HEK293 (cell line): Measurements from ENCODE around the gene LAD1.

Source experiments
- CTCF ChIA-PET: fragments of 350-600 bp; formaldehyde crosslinking; extraction: SDS; loops from one replicate; lab custom pipeline; 2021; ENCODE audit warnings: antibody characterized with exemption; lab: Yijun Ruan, JAX
- POLR2A ChIA-PET: fragments of 300-600 bp; formaldehyde crosslinking; extraction: SDS; loops from one replicate; lab custom pipeline; 2020; ENCODE audit warnings: antibody characterized with exemption, inconsistent platforms; lab: Yijun Ruan, JAX
- H3K27ac ChIP-seq: fragments of 200-500 bp; sonication (Bioruptor generic); 2 replicates; pipeline ENCODE4 v1.5.1; 2014; ENCODE audit warnings: low read depth, low read length, control low read depth, inconsistent platforms; ENCODE audit errors: extremely low read depth
- H3K36me3 ChIP-seq, 2 experiments: fragments of 200-500 bp in 1 of 2; sonication (Bioruptor generic) in 1 of 2; 1 replicate in 1 of 2; 2 replicates in 1 of 2; pipeline ENCODE4 v1.5.1; 2014 to 2017; ENCODE audit warnings: inconsistent platforms in 2 of 2, low read length in 2 of 2; ENCODE audit not compliant: control insufficient read depth in 2 of 2, insufficient read depth in 1 of 2
- H3K4me1 ChIP-seq: fragments of 200-500 bp; sonication (Bioruptor generic); 2 replicates; pipeline ENCODE4 v1.5.1; 2014; ENCODE audit warnings: mild to moderate bottlenecking, low read length, inconsistent platforms; ENCODE audit not compliant: control insufficient read depth, insufficient read depth
- H3K4me3 ChIP-seq: 2 replicates; pipeline ENCODE4 v1.5.1; 2011; ENCODE audit warnings: low read depth, mild to moderate bottlenecking, control low read depth, low read length, moderate library complexity
- H3K9me3 ChIP-seq: fragments of 200-500 bp; sonication (Bioruptor generic); 2 replicates; pipeline ENCODE4 v1.5.1; 2014; ENCODE audit warnings: low read depth, low read length, inconsistent platforms; ENCODE audit not compliant: control insufficient read depth, insufficient read depth
- HOXD13 ChIP-seq: sonication (generic); formaldehyde crosslinking; IDR thresholded peaks from 2 replicates; pipeline ENCODE4 v1.8.0; 2022; ENCODE audit warnings: missing genetic modification reagents, borderline replicate concordance
- KLF16 ChIP-seq: fragments of 450-650 bp; formaldehyde crosslinking; IDR thresholded peaks from 2 replicates; pipeline ENCODE4 v1.5.1; 2017; ENCODE audit warnings: missing biosample characterization, missing genetic modification characterization
- OVOL3 ChIP-seq: fragments of 450-650 bp; formaldehyde crosslinking; IDR thresholded peaks from 2 replicates; pipeline ENCODE4 v1.5.1; 2016; ENCODE audit warnings: missing biosample characterization, missing genetic modification characterization
- SCRT2 ChIP-seq: fragments of 450-650 bp; formaldehyde crosslinking; IDR thresholded peaks from 2 replicates; pipeline ENCODE4 v1.5.1; 2016; ENCODE audit warnings: missing biosample characterization, missing genetic modification characterization
- ZBTB17 ChIP-seq: fragments of 450-650 bp; formaldehyde crosslinking; IDR thresholded peaks from 2 replicates; pipeline ENCODE4 v1.5.1; 2016; ENCODE audit warnings: missing biosample characterization, missing genetic modification characterization
- ZBTB8A ChIP-seq: fragments of 450-650 bp; formaldehyde crosslinking; IDR thresholded peaks from 2 replicates; pipeline ENCODE4 v1.5.1; 2016; ENCODE audit warnings: missing biosample characterization, missing genetic modification characterization
- ZFP41 ChIP-seq: fragments of 450-650 bp; formaldehyde crosslinking; IDR thresholded peaks from 2 replicates; pipeline ENCODE4 v1.5.1; 2016; ENCODE audit warnings: missing biosample characterization, missing genetic modification characterization, borderline replicate concordance
- ZNF10 ChIP-seq: fragments of 450-650 bp; formaldehyde crosslinking; IDR thresholded peaks from 2 replicates; pipeline ENCODE4 v1.5.1; 2017; ENCODE audit warnings: missing biosample characterization, missing genetic modification characterization
- ZNF114 ChIP-seq: fragments of 450-650 bp; formaldehyde crosslinking; IDR thresholded peaks from 2 replicates; pipeline ENCODE4 v1.5.0; 2017; ENCODE audit warnings: missing biosample characterization, missing genetic modification characterization
- ZNF211 ChIP-seq: fragments of 450-650 bp; formaldehyde crosslinking; IDR thresholded peaks from 2 replicates; pipeline ENCODE4 v1.5.1; 2016; ENCODE audit warnings: low read depth, missing biosample characterization, missing genetic modification characterization
- ZNF341 ChIP-seq: fragments of 450-650 bp; formaldehyde crosslinking; IDR thresholded peaks from 2 replicates; pipeline ENCODE4; 2016; ENCODE audit warnings: low read depth, missing biosample characterization, missing genetic modification characterization
- ZNF394 ChIP-seq: fragments of 450-650 bp; formaldehyde crosslinking; IDR thresholded peaks from 2 replicates; pipeline ENCODE4 v1.5.1; 2016; ENCODE audit warnings: missing biosample characterization, missing genetic modification characterization, mild to moderate bottlenecking, moderate library complexity, borderline replicate concordance
- ZNF416 ChIP-seq: fragments of 450-650 bp; formaldehyde crosslinking; IDR thresholded peaks from 2 replicates; pipeline ENCODE4 v1.5.1; 2016; ENCODE audit warnings: missing biosample characterization, missing genetic modification characterization
- ZNF426 ChIP-seq: fragments of 450-650 bp; formaldehyde crosslinking; IDR thresholded peaks from 2 replicates; pipeline ENCODE4 v1.5.1; 2017; ENCODE audit warnings: missing biosample characterization, missing genetic modification characterization, mild to moderate bottlenecking, inconsistent platforms, moderate library complexity
- ZNF76 ChIP-seq: fragments of 450-650 bp; formaldehyde crosslinking; IDR thresholded peaks from 2 replicates; pipeline ENCODE4; 2016; ENCODE audit warnings: low read depth, missing biosample characterization, missing genetic modification characterization, borderline replicate concordance
- ZNF785 ChIP-seq: fragments of 450-650 bp; formaldehyde crosslinking; IDR thresholded peaks from 2 replicates; pipeline ENCODE4 v1.5.1; 2016; ENCODE audit warnings: missing biosample characterization, missing genetic modification characterization
- TF ChIP-seq, protein P1 (sequence below): fragments of 450-650 bp; formaldehyde crosslinking; IDR thresholded peaks from 2 replicates; pipeline ENCODE4 v1.5.1; 2016; ENCODE audit warnings: missing biosample characterization, missing genetic modification characterization
- TF ChIP-seq, protein P2 (sequence below): fragments of 450-650 bp; formaldehyde crosslinking; IDR thresholded peaks from 2 replicates; pipeline ENCODE4 v1.5.1; 2016; ENCODE audit warnings: missing biosample characterization, missing genetic modification characterization
- TF ChIP-seq, protein P3 (sequence below): fragments of 450-650 bp; formaldehyde crosslinking; conservative IDR thresholded peaks from 2 replicates; pipeline ENCODE4 v1.5.1; 2016; ENCODE audit warnings: low read depth, missing biosample characterization, missing genetic modification characterization
- TF ChIP-seq, protein P4 (sequence below): fragments of 450-650 bp; formaldehyde crosslinking; IDR thresholded peaks from 2 replicates; pipeline ENCODE4 v1.5.1; 2016; ENCODE audit warnings: missing biosample characterization, missing genetic modification characterization
- TF ChIP-seq, protein P5 (sequence below): fragments of 450-650 bp; formaldehyde crosslinking; IDR thresholded peaks from 2 replicates; pipeline ENCODE4; 2016; ENCODE audit warnings: missing biosample characterization, missing genetic modification characterization

Gene LAD1

DNA sequence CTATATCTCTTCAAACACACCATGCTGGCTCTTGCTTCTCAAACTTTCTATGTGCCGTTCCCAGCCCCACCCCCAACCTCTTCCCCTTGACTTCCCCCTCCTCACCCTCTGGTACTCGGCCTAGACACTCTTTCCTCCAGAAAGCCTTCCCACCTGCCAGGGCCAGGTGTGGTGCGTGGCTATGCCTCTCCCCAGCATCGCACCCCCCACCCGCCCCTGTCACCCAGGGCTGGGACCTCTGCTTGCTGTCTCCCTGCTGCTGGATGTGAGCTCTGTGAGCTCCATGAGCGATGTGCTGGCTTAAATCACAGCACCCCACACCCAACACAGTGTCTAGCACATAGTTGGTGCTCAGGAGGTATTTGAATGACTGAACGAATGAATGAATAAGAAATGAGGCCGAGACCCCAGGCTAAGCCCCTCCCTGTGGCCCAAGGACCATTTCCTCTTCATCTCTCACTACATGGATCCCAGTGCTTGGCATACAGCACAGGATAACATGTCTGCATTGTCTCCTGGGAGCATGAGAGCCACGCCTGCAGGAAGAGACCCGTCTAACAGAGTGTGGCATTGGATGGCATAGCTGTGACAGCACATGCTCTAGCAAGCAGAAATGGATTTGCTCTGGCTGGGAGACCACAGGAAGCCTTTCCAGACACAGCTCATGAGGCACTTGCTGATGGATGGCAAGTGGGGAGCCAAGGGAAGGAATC, 41.3 kb downstream of the LAD1 start:
- no peak overlapping the region for H3K4me3 ChIP-seq
- POLR2A ChIA-PET = no interaction called here
- TF ChIP-seq, protein P1, sequence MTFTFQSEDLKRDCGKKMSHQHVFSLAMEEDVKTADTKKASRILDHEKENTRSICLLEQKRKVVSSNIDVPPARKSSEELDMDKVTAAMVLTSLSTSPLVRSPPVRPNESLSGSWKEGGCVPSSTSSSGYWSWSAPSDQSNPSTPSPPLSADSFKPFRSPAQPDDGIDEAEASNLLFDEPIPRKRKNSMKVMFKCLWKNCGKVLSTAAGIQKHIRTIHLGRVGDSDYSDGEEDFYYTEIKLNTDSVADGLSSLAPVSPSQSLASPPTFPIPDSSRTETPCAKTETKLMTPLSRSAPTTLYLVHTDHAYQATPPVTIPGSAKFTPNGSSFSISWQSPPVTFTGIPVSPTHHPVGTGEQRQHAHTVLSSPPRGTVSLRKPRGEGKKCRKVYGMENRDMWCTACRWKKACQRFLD (tag by site-specific recombination) = no peak
- TF ChIP-seq ZBTB17 (0 out of 2 replicates have a peak, but pooled peaks have one; percentile 38), ZNF10 (no peak)
- no peaks in the 10 kb centered on the region for H3K36me3 ChIP-seq
- no peak overlapping the region for H3K27ac ChIP-seq
- CTCF ChIA-PET = interaction anchor here (1.9 to 8.3 kb wide), 3 partner anchors 8 to 105 kb away, joined by 7 to 145 read pairs (median 8); no protein-coding TSS in a partner anchor
- H3K9me3 ChIP-seq = no peaks in the 10 kb centered on the region
- H3K4me1 ChIP-seq = no peaks in the 10 kb centered on the region

DNA sequence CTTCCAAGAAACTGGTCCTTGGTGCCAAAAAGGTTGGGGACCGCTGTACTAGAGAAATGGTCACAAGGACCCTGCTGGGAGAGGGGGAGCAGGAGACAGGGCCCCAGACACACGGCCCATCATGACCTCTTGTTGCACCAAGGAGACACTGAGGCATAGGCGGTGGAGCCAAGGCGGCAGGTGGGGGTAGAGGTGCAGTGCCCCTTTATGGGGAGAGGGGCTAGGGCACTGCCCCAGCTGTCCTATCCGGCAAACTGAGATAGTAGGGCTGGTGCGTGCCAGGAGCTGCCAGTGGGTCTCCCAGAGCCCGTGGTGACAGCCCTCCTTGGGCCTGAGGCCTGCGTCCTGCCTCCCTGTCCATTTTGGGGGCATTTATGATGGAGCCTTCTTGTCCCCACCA, 41.9 kb downstream of the LAD1 start:
- TF ChIP-seq ZFP41 (tag by site-specific recombination) (no peak), ZNF114 (tag by site-specific recombination) (no peak), ZBTB17 (no peak), HOXD13 (no peak), OVOL3 (tag by site-specific recombination) (no peak), ZNF416 (tag by site-specific recombination) (no peak), ZNF394 (tag by site-specific recombination) (no peak), ZNF426 (tag by site-specific recombination) (no peak), KLF16 (no peak), ZNF785 (tag by site-specific recombination) (no peak)
- H3K4me3 ChIP-seq = no peak overlapping the region
- POLR2A ChIA-PET = no interaction called here
- H3K36me3 ChIP-seq = no peaks in the 10 kb centered on the region
- H3K9me3 ChIP-seq = no peaks in the 10 kb centered on the region
- CTCF ChIA-PET = interaction anchor here (0.7 to 8.3 kb wide), 2 partner anchors 33 to 105 kb away, joined by 3 to 145 read pairs; no protein-coding TSS in a partner anchor
- no peak overlapping the region for H3K27ac ChIP-seq
- H3K4me1 ChIP-seq = no peaks in the 10 kb centered on the region

DNA sequence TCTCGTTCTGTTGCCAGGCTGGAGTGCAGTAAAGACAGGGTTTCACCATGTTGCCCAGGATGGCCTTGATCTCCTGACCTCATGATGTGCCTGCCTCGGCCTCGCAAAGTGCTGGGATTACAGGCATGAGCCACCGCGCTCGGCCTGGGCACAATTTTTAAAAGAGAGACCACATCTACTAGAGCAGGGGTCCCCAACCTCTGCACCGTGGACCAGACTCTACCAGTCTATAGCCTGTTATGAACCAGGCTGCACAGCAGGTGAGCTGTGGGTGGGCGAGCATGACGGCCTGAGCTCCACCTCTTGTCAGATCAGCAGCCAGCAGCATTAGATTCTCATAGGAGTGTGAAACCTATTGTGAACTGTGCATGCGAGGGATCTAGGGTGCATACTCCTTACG, 42.4 kb downstream of the LAD1 start:
- no peaks in the 10 kb centered on the region for H3K4me1 ChIP-seq
- H3K4me3 ChIP-seq = no peak overlapping the region
- TF ChIP-seq ZBTB8A (tag by site-specific recombination) = no peak
- no peak for TF ChIP-seq ZNF114 (tag by site-specific recombination)
- TF ChIP-seq ZNF211 (tag by site-specific recombination) = no peak
- TF ChIP-seq, protein P2, sequence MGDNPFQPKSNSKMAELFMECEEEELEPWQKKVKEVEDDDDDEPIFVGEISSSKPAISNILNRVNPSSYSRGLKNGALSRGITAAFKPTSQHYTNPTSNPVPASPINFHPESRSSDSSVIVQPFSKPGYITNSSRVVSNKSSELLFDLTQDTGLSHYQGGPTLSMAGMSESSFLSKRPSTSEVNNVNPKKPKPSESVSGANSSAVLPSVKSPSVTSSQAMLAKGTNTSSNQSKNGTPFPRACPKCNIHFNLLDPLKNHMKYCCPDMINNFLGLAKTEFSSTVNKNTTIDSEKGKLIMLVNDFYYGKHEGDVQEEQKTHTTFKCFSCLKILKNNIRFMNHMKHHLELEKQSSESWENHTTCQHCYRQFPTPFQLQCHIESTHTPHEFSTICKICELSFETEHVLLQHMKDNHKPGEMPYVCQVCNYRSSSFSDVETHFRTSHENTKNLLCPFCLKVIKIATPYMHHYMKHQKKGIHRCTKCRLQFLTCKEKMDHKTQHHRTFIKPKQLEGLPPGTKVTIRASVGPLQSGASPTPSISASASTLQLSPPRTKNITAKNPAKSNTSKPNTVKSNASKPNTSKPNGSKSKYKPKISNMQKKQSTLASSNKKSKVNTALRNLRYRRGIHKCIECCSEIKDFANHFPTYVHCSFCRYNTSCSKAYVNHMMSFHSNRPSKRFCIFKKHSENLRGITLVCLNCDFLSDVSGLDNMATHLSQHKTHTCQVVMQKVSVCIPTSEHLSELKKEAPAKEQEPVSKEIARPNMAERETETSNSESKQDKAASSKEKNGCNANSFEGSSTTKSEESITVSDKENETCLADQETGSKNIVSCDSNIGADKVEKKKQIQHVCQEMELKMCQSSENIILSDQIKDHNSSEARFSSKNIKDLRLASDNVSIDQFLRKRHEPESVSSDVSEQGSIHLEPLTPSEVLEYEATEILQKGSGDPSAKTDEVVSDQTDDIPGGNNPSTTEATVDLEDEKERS (tag by site-specific recombination) = no peak
- no peak for TF ChIP-seq ZNF76 (tag by site-specific recombination)
- TF ChIP-seq, protein P3, sequence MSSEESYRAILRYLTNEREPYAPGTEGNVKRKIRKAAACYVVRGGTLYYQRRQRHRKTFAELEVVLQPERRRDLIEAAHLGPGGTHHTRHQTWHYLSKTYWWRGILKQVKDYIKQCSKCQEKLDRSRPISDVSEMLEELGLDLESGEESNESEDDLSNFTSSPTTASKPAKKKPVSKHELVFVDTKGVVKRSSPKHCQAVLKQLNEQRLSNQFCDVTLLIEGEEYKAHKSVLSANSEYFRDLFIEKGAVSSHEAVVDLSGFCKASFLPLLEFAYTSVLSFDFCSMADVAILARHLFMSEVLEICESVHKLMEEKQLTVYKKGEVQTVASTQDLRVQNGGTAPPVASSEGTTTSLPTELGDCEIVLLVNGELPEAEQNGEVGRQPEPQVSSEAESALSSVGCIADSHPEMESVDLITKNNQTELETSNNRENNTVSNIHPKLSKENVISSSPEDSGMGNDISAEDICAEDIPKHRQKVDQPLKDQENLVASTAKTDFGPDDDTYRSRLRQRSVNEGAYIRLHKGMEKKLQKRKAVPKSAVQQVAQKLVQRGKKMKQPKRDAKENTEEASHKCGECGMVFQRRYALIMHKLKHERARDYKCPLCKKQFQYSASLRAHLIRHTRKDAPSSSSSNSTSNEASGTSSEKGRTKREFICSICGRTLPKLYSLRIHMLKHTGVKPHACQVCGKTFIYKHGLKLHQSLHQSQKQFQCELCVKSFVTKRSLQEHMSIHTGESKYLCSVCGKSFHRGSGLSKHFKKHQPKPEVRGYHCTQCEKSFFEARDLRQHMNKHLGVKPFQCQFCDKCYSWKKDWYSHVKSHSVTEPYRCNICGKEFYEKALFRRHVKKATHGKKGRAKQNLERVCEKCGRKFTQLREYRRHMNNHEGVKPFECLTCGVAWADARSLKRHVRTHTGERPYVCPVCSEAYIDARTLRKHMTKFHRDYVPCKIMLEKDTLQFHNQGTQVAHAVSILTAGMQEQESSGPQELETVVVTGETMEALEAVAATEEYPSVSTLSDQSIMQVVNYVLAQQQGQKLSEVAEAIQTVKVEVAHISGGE = no peak
- no peak for TF ChIP-seq ZNF341 (tag by site-specific recombination)
- TF ChIP-seq, protein P4, sequence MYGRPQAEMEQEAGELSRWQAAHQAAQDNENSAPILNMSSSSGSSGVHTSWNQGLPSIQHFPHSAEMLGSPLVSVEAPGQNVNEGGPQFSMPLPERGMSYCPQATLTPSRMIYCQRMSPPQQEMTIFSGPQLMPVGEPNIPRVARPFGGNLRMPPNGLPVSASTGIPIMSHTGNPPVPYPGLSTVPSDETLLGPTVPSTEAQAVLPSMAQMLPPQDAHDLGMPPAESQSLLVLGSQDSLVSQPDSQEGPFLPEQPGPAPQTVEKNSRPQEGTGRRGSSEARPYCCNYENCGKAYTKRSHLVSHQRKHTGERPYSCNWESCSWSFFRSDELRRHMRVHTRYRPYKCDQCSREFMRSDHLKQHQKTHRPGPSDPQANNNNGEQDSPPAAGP (tag by site-specific recombination) = no peak
- no peak for TF ChIP-seq SCRT2 (tag by site-specific recombination)
- TF ChIP-seq, protein P5, sequence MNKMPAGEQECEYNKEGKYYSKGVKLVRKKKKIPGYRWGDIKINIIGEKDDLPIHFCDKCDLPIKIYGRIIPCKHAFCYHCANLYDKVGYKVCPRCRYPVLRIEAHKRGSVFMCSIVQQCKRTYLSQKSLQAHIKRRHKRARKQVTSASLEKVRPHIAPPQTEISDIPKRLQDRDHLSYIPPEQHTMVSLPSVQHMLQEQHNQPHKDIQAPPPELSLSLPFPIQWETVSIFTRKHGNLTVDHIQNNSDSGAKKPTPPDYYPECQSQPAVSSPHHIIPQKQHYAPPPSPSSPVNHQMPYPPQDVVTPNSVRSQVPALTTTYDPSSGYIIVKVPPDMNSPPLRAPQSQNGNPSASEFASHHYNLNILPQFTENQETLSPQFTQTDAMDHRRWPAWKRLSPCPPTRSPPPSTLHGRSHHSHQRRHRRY = no peak
- H3K36me3 ChIP-seq = no peaks in the 10 kb centered on the region
- ChIA-PET CTCF (interaction anchor here (0.6 to 1.9 kb wide), 3 partner anchors 11 to 33 kb away, joined by 3 to 11 read pairs (median 3); no protein-coding TSS in a partner anchor), POLR2A (no interaction called here)
- no peak overlapping the region for H3K27ac ChIP-seq
- H3K9me3 ChIP-seq = no peaks in the 10 kb centered on the region
